K562 (cell line): ENCODE measurements around the gene RNF223. TPM values are rescaled to one million over a fixed set of nuclear protein-coding genes. Genes with fewer than 3 reads are reported as not detected.

Experiments used
- BCL6 ChIP-seq: fragments of 250-450 bp; sonication (Bioruptor Pico); IDR thresholded peaks from 2 replicates; pipeline ENCODE4 v1.4.0; 2020
- CREB1 ChIP-seq, 2 experiments: sonication (generic) in 1 of 2; formaldehyde crosslinking in 1 of 2; IDR thresholded peaks; 2 replicates each; pipeline versions ENCODE4 v1.6.1 to v1.8.0; 2012 to 2022; ENCODE audit warnings: inconsistent platforms in 1 of 2, mild to moderate bottlenecking in 1 of 2, missing genetic modification reagents in 1 of 2, moderate library complexity in 1 of 2
- FOXJ2 ChIP-seq: fragments of 200-800 bp; sonication (Bioruptor generic); IDR thresholded peaks from 2 replicates; pipeline ENCODE4 v1.6.1; 2016; ENCODE audit warnings: missing genetic modification characterization, missing compliant biosample characterization
- KDM1A ChIP-seq, 2 experiments: fragments of 450-650 bp; IDR thresholded peaks; 2 replicates each; pipeline ENCODE4 v1.6.1; 2016; ENCODE audit warnings: mild to moderate bottlenecking in 2 of 2
- MEF2A ChIP-seq: IDR thresholded peaks from 2 replicates; pipeline ENCODE4 v1.6.1; 2011; ENCODE audit warnings: low read depth, mild to moderate bottlenecking, low read length, moderate library complexity; ENCODE audit not compliant: control insufficient read depth
- MIER1 ChIP-seq: fragments of 450-650 bp; IDR thresholded peaks from 2 replicates; pipeline ENCODE4 v1.6.1; 2016; ENCODE audit warnings: antibody characterized with exemption, mild to moderate bottlenecking, low read depth
- TAL1 ChIP-seq: fragments of 450-650 bp; IDR thresholded peaks from 2 replicates; pipeline ENCODE4 v1.6.1; 2016; ENCODE audit warnings: mild to moderate bottlenecking
- ZNF668 ChIP-seq: fragments of 250-450 bp; sonication (Bioruptor Pico); IDR thresholded peaks from 2 replicates; pipeline ENCODE4 v1.8.0; 2022; ENCODE audit warnings: mild to moderate bottlenecking, inconsistent platforms
- ZNF778 ChIP-seq: fragments of 450-650 bp; formaldehyde crosslinking; IDR thresholded peaks from 2 replicates; pipeline ENCODE4 v1.4.0; 2020; ENCODE audit warnings: mild to moderate bottlenecking, moderate library complexity
- polyA plus RNA-seq, 8 experiments: library from polyadenylated mRNA; depleted of rRNA in 4 of 8; stranded (reverse) in 5 of 8; unstranded in 3 of 8; fragments of >200 nt; fragmentation: Nextera tagmentation in 2 of 8; fragmentation: Illumina TruSeq in 1 of 8; extraction: Ambion mirVana in 2 of 8; extraction: Trizol in 1 of 8; gene quantifications; 2 replicates each; pipeline versions ENCODE4 v1.2.1 to v1.2.3, GENCODE V29; 2011 to 2014; ENCODE audit warnings: inconsistent platforms in 1 of 8, missing spikeins in 1 of 8
- total RNA-seq, 7 experiments: library from RNA; depleted of rRNA in 6 of 7; stranded (reverse); fragments of >200 nt in 6 of 7; fragmentation: Illumina TruSeq in 2 of 7; extraction: Trizol in 2 of 7; gene quantifications; 2 replicates each; pipeline versions ENCODE4 v1.2.1 to v1.2.3, GENCODE V29; 2011 to 2021; ENCODE audit warnings: low replicate concordance in 1 of 7
- TF ChIP-seq, protein P1 (sequence below): sonication (generic); formaldehyde crosslinking; IDR thresholded peaks from 2 replicates; pipeline ENCODE4 v1.8.1; 2022; ENCODE audit warnings: missing genetic modification reagents
- TF ChIP-seq, protein P2 (sequence below), 3 experiments: fragments of 200-800 bp in 1 of 3; fragments of 250-450 bp in 1 of 3; fragments of 450-650 bp in 1 of 3; sonication (Bioruptor Pico) in 1 of 3; sonication (Bioruptor generic) in 1 of 3; formaldehyde crosslinking in 1 of 3; IDR thresholded peaks; 2 replicates each; pipeline versions ENCODE4 v1.6.1 to v1.8.0; 2016 to 2022; ENCODE audit warnings: mild to moderate bottlenecking in 2 of 3, missing genetic modification characterization in 2 of 3, missing compliant biosample characterization in 1 of 3, moderate library complexity in 1 of 3
- TF ChIP-seq, protein P3 (sequence below): fragments of 250-450 bp; sonication (Bioruptor Pico); IDR thresholded peaks from 2 replicates; pipeline ENCODE4 v1.5.0; 2020; ENCODE audit warnings: mild to moderate bottlenecking, borderline replicate concordance
- TF ChIP-seq, protein P4 (sequence below), 2 experiments: IDR thresholded peaks; 2 replicates each; pipeline ENCODE4 v1.6.1; 2012; ENCODE audit warnings: improper control_type of control experiment in 2 of 2, low read depth in 2 of 2, low read length in 2 of 2, borderline replicate concordance in 1 of 2
- TF ChIP-seq, protein P5 (sequence below), 3 experiments: IDR thresholded peaks in 2 of 3; conservative IDR thresholded peaks in 1 of 3; 2 replicates each; pipeline ENCODE4 v1.5.1; 2011 to 2012; ENCODE audit warnings: low read length in 3 of 3, mild to moderate bottlenecking in 3 of 3, control low read depth in 2 of 3, improper control_type of control experiment in 1 of 3, inconsistent platforms in 1 of 3, low read depth in 1 of 3, mixed read lengths in 1 of 3, moderate library complexity in 1 of 3; ENCODE audit not compliant: insufficient read depth in 2 of 3

The RNF223 gene
- total and polyA plus RNA-seq, 9 of the 15 experiments (the other 6 are each of a cell fraction or from before 2014, with no cell fraction given), result 0.04 to 0.32 TPM; not detected in 7

DNA sequence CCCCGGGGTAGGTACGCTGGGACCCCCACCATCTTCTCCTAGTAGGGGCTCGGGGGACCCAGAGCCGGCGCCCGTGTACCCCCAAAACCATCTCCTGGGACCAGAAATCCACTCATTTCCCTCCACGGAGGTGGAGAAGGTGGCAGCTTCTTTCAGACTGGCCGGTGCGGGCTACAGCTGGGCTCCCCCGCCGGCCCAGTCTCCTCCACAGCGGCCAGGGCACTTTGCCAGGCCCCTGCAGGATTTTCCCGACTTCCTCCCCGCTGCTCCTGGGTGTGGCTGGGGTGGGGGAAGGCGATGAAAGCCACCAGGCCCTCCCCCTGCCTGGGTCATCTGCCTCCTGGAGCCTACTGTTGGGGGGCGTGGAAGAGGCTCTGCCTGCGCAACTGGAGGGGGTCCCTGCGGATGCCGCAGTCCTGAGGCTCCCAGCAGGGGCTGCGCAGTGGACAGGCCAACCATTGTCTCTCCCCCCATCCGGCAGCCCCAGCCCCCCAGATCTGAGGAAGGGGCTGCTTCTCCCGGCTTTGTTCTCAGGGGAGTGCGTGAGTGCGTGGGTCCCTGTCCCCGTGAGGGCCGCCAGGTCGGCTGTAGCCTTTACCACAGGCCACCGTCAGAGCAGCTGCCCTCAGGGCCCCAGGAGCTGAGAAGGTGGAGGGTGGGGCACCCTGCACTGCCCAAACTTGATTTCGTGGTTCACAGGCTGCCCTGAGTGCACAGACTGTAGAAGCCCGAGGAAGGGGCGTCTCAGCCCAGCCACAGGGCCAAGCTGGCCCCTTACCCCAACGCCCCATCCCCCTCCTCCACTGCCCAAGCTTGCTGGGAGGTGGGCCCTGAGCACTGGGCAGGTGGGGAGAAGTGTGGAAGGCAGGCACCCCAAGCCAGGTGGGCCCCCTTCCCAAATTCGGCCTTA lies 52.8 kb downstream of the RNF223 start (continued):
- TF ChIP-seq CREB1 (IDR thresholded peaks at IDR 0.05), result no peak
- TF ChIP-seq CREB1 (CRISPR knock-in tag; IDR thresholded peaks at IDR 0.05), result no peak
- TF ChIP-seq TAL1, result no peak
- no peak for TF ChIP-seq MEF2A
- no peak for TF ChIP-seq KDM1A (IDR thresholded peaks at IDR 0.05)
- TF ChIP-seq MIER1, result no peak
- no peak for TF ChIP-seq ZNF668 (CRISPR knock-in tag)
- TF ChIP-seq, protein P1, sequence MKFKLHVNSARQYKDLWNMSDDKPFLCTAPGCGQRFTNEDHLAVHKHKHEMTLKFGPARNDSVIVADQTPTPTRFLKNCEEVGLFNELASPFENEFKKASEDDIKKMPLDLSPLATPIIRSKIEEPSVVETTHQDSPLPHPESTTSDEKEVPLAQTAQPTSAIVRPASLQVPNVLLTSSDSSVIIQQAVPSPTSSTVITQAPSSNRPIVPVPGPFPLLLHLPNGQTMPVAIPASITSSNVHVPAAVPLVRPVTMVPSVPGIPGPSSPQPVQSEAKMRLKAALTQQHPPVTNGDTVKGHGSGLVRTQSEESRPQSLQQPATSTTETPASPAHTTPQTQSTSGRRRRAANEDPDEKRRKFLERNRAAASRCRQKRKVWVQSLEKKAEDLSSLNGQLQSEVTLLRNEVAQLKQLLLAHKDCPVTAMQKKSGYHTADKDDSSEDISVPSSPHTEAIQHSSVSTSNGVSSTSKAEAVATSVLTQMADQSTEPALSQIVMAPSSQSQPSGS (CRISPR knock-in tag), result no peak
- TF ChIP-seq, protein P2, sequence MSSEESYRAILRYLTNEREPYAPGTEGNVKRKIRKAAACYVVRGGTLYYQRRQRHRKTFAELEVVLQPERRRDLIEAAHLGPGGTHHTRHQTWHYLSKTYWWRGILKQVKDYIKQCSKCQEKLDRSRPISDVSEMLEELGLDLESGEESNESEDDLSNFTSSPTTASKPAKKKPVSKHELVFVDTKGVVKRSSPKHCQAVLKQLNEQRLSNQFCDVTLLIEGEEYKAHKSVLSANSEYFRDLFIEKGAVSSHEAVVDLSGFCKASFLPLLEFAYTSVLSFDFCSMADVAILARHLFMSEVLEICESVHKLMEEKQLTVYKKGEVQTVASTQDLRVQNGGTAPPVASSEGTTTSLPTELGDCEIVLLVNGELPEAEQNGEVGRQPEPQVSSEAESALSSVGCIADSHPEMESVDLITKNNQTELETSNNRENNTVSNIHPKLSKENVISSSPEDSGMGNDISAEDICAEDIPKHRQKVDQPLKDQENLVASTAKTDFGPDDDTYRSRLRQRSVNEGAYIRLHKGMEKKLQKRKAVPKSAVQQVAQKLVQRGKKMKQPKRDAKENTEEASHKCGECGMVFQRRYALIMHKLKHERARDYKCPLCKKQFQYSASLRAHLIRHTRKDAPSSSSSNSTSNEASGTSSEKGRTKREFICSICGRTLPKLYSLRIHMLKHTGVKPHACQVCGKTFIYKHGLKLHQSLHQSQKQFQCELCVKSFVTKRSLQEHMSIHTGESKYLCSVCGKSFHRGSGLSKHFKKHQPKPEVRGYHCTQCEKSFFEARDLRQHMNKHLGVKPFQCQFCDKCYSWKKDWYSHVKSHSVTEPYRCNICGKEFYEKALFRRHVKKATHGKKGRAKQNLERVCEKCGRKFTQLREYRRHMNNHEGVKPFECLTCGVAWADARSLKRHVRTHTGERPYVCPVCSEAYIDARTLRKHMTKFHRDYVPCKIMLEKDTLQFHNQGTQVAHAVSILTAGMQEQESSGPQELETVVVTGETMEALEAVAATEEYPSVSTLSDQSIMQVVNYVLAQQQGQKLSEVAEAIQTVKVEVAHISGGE (CRISPR knock-in tag; IDR thresholded peaks at IDR 0.05), result no peak
- TF ChIP-seq BCL6, result no peak
- TF ChIP-seq, protein P3, sequence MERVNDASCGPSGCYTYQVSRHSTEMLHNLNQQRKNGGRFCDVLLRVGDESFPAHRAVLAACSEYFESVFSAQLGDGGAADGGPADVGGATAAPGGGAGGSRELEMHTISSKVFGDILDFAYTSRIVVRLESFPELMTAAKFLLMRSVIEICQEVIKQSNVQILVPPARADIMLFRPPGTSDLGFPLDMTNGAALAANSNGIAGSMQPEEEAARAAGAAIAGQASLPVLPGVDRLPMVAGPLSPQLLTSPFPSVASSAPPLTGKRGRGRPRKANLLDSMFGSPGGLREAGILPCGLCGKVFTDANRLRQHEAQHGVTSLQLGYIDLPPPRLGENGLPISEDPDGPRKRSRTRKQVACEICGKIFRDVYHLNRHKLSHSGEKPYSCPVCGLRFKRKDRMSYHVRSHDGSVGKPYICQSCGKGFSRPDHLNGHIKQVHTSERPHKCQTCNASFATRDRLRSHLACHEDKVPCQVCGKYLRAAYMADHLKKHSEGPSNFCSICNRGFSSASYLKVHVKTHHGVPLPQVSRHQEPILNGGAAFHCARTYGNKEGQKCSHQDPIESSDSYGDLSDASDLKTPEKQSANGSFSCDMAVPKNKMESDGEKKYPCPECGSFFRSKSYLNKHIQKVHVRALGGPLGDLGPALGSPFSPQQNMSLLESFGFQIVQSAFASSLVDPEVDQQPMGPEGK (CRISPR knock-in tag), result no peak
- TF ChIP-seq, protein P4, sequence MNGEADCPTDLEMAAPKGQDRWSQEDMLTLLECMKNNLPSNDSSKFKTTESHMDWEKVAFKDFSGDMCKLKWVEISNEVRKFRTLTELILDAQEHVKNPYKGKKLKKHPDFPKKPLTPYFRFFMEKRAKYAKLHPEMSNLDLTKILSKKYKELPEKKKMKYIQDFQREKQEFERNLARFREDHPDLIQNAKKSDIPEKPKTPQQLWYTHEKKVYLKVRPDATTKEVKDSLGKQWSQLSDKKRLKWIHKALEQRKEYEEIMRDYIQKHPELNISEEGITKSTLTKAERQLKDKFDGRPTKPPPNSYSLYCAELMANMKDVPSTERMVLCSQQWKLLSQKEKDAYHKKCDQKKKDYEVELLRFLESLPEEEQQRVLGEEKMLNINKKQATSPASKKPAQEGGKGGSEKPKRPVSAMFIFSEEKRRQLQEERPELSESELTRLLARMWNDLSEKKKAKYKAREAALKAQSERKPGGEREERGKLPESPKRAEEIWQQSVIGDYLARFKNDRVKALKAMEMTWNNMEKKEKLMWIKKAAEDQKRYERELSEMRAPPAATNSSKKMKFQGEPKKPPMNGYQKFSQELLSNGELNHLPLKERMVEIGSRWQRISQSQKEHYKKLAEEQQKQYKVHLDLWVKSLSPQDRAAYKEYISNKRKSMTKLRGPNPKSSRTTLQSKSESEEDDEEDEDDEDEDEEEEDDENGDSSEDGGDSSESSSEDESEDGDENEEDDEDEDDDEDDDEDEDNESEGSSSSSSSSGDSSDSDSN (IDR thresholded peaks at IDR 0.05; ENCODE audit: borderline replicate concordance in 1 of 2, low read depth in 2 of 2, low read length in 2 of 2), result peak; percentile 49 to 60; a peak in 2 of 4 replicates
- TF ChIP-seq, protein P5, sequence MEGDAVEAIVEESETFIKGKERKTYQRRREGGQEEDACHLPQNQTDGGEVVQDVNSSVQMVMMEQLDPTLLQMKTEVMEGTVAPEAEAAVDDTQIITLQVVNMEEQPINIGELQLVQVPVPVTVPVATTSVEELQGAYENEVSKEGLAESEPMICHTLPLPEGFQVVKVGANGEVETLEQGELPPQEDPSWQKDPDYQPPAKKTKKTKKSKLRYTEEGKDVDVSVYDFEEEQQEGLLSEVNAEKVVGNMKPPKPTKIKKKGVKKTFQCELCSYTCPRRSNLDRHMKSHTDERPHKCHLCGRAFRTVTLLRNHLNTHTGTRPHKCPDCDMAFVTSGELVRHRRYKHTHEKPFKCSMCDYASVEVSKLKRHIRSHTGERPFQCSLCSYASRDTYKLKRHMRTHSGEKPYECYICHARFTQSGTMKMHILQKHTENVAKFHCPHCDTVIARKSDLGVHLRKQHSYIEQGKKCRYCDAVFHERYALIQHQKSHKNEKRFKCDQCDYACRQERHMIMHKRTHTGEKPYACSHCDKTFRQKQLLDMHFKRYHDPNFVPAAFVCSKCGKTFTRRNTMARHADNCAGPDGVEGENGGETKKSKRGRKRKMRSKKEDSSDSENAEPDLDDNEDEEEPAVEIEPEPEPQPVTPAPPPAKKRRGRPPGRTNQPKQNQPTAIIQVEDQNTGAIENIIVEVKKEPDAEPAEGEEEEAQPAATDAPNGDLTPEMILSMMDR (IDR thresholded peaks at IDR 0.05 in 2 of 3, conservative IDR thresholded peaks at IDR 0.05 in 1 of 3; ENCODE audit: insufficient read depth in 2 of 3, low read depth in 1 of 3, low read length in 3 of 3), result no peak
- TF ChIP-seq ZNF778 (CRISPR knock-in tag), result no peak
- TF ChIP-seq FOXJ2, result no peak
